Heart left ventricle (tissue), 16 donors: ENCODE data around the gene RCCD1. TPM values are rescaled to one million over a fixed set of nuclear protein-coding genes. Genes with fewer than 3 reads are reported as not detected.

Source experiments
- ATAC-seq, 4 donors: fragments of 200-7000 bp; cut with Tn5 transposase; one replicate each; pipeline ENCODE4 v1.9.1; 2020 to 2022; ENCODE audit warnings: moderate library complexity in 4 of 4, mild to moderate bottlenecking in 3 of 4, moderate number of reproducible peaks in 1 of 4
- DNase-seq, 5 donors: peaks; one replicate each; pipeline ENCODE4 v3.0.0-alpha.2; 2020
- H3K27ac ChIP-seq, 12 donors: fragments of 200-600 bp; sonication (generic) in 4 of 12; one replicate each; pipeline versions ENCODE4 v1.5.0 to v1.8.0; 2016 to 2022; ENCODE audit warnings: mild to moderate bottlenecking in 2 of 12
- H3K27me3 ChIP-seq, 9 donors: fragments of 200-600 bp; sonication (generic) in 2 of 9; one replicate each; pipeline versions ENCODE4 v1.5.1 to v1.8.0; 2016 to 2022; ENCODE audit warnings: mild to moderate bottlenecking in 3 of 9
- H3K36me3 ChIP-seq, 9 donors: fragments of 200-600 bp; sonication (generic) in 2 of 9; one replicate each; pipeline versions ENCODE4 v1.5.0 to v1.8.0; 2018 to 2022; ENCODE audit warnings: mild to moderate bottlenecking in 2 of 9
- H3K4me1 ChIP-seq, 12 donors: fragments of 200-600 bp; sonication (generic) in 4 of 12; one replicate each; pipeline versions ENCODE4 v1.5.0 to v1.8.0; 2016 to 2022; ENCODE audit warnings: mild to moderate bottlenecking in 3 of 12
- H3K4me3 ChIP-seq, 12 donors: fragments of 200-600 bp; sonication (generic) in 4 of 12; one replicate each; pipeline versions ENCODE4 v1.5.0 to v1.8.0; 2017 to 2022; ENCODE audit warnings: mild to moderate bottlenecking in 9 of 12, moderate library complexity in 4 of 12
- H3K9me3 ChIP-seq, 12 donors: fragments of 200-600 bp; sonication (generic) in 4 of 12; one replicate each; pipeline versions ENCODE4 v1.5.0 to v1.8.0; 2016 to 2022; ENCODE audit warnings: mild to moderate bottlenecking in 1 of 12
- CTCF ChIP-seq, 12 donors: fragments of 200-600 bp; sonication (generic) in 4 of 12; IDR thresholded peaks; one replicate each; pipeline versions ENCODE4 v1.5.0 to v1.8.0; 2018 to 2022; ENCODE audit warnings: antibody characterized with exemption in 12 of 12, mild to moderate bottlenecking in 5 of 12
- POLR2A ChIP-seq, 2 donors: fragments of 450-650 bp; IDR thresholded peaks; one replicate each; pipeline ENCODE4 v1.6.1; 2017; ENCODE audit warnings: antibody characterized with exemption in 2 of 2, mild to moderate bottlenecking in 2 of 2, moderate library complexity in 2 of 2
- WGBS, 4 donors: extraction: QIAGEN DNeasy Blood & Tissue Kit in 2 of 4; methylation state at CpG; one replicate each; pipeline versions ENCODE4 v1.1.5 to v1.1.7; 2013 to 2018; 5-methylcytosine and 5-hydroxymethylcytosine counted together
- intact Hi-C, 10 donors: fragments of 100-400 bp; cut with DNase I; formaldehyde crosslinking; loops; one replicate each; pipeline versions ENCODE4 v1.11.1 to v1.14.2; 2022
- polyA plus RNA-seq, 2 donors: library from polyadenylated mRNA; stranded (reverse); fragments of 200-250 nt; gene quantifications; one replicate each; pipeline ENCODE4 v1.2.3, GENCODE V29; 2013
- total RNA-seq, 9 donors: library from RNA; depleted of rRNA in 2 of 9; stranded (reverse); fragments of >200 nt in 2 of 9; fragmentation: NEBNext Ultra II Directional in 3 of 9; extraction: Animal tissue kit (Norgen Biotek cat#: 25700) in 3 of 9; gene quantifications; one replicate each; pipeline versions ENCODE4 v1.1.0 to v1.2.4, GENCODE V29; 2016 to 2023
- donor health status: ischemic (EF 13 %, LVEDD 7.1; RV severe dilation, severe dysfunction).
- donor health status: healthy with polysubstance abuse.
- donor health status: DM: no; HTN: yes; CAD: no.
- donor health status: DM: no; HTN: no; CAD: no.
- donor health status: ischemic (EF 25% LVEDD 6.9; RV normal size, moderate dysfunction).
- donor health status: ischemic (EF 25% LVEDD 5.7; RV mildly dilated, moderate dysfunction).
- donor health status: healthy.
- donor health status: DM: yes; HTN: yes; CAD: no.
- donor health status: ischemic (EF 35%, LVEDD 5.7; RV mildly dilated, moderate dysfunction).
- donor health status: nonischemic (EF 11% LVEDD 7.7; RV severe dilation, severe dysfunction).
- donor health status: DM: yes; HTN: yes; CAD: no.
- donor health status: PGD.
- donor health status: ischemic (EF 29% LVEDD 5.4; RV normal size, mild dysfunction).
- donor health status: nonischemic (EF 23%, LVEDD 6.1; RV moderate dilation, normal function).

Gene RCCD1
- total and polyA plus RNA-seq, 11 donors = 5.4 to 11.1 (median 6.9) TPM

GRCh38 chr15:90960298-90961091 is 5.8 kb downstream of the RCCD1 start:
- Histone ChIP-seq H3K27me3 (no peaks in the 10 kb centered on the region), H3K36me3 (peaks cover 0 to 55% (median 38%) of the 10 kb centered on the region in 9 donors), H3K4me1 (peaks cover 0 to 44% (median 25%) of the 10 kb centered on the region in 12 donors), H3K9me3 (no peaks in the 10 kb centered on the region), H3K27ac (peak overlapping the region in 7 of 12 donors; percentile 14 to 69 (median 40)), H3K4me3 (no peak overlapping the region)
- WGBS, 4 donors = 72 to 77% (median 74%) methylated on average over 20 of the region's 20 CpGs
- TF ChIP-seq CTCF (IDR thresholded peaks at IDR 0.05) = no peak
- TF ChIP-seq POLR2A (IDR thresholded peaks at IDR 0.05) = no peak
- intact Hi-C loops = loop anchor here in 1 of 10 donors (5.0 kb wide), 1 partner anchor 87 kb away; no protein-coding TSS in a partner anchor
- DNase-seq (no peak), ATAC-seq (peak in 2 of 4 donors; percentile 1 to 11)

GRCh38 chr15:90962021-90962420 is 7.3 kb downstream of the RCCD1 start:
- TF ChIP-seq CTCF (IDR thresholded peaks at IDR 0.05) (no peak), POLR2A (IDR thresholded peaks at IDR 0.05) (no peak)
- peaks cover 0 to 70% (median 49%) of the 10 kb centered on the region in 9 donors for H3K36me3 ChIP-seq
- intact Hi-C loops = loop anchor here in 1 of 10 donors (5.0 kb wide), 1 partner anchor 85 kb away; no protein-coding TSS in a partner anchor
- H3K9me3 ChIP-seq = no peaks in the 10 kb centered on the region
- peaks cover 0 to 32% (median 16%) of the 10 kb centered on the region in 12 donors for H3K4me1 ChIP-seq
- no peak overlapping the region for H3K4me3 ChIP-seq
- WGBS, 4 donors = 86 to 89% (median 88%) methylated on average over 4 of the region's 4 CpGs
- no peaks in the 10 kb centered on the region for H3K27me3 ChIP-seq
- DNase-seq (no peak), ATAC-seq (no peak)
- H3K27ac ChIP-seq = no peak overlapping the region

GRCh38 chr15:90966262-90966661 is 11.6 kb downstream of the RCCD1 start:
- 80 to 89% (median 86%) methylated on average over 9 of the region's 9 CpGs for WGBS, 4 donors
- TF ChIP-seq POLR2A (IDR thresholded peaks at IDR 0.05) = no peak
- no peak for TF ChIP-seq CTCF (IDR thresholded peaks at IDR 0.05)
- Histone ChIP-seq H3K4me1 (peaks cover 0 to 2% (median 0%) of the 10 kb centered on the region in 12 donors), H3K27me3 (no peaks in the 10 kb centered on the region), H3K36me3 (peaks cover 0 to 81% (median 48%) of the 10 kb centered on the region in 9 donors), H3K9me3 (no peaks in the 10 kb centered on the region), H3K27ac (no peak overlapping the region), H3K4me3 (no peak overlapping the region)
- intact Hi-C loops = no loop called here
- ATAC-seq (no peak), DNase-seq (no peak)

- peaks cover 0 to 72% (median 39%) of the 10 kb centered on the region in 9 donors for H3K36me3 ChIP-seq
- no peak overlapping the region for H3K27ac ChIP-seq
- TF ChIP-seq POLR2A (IDR thresholded peaks at IDR 0.05) = no peak
- TF ChIP-seq CTCF (IDR thresholded peaks at IDR 0.05) = no peak
- no peak overlapping the region for H3K4me3 ChIP-seq
- 83 to 96% (median 94%) methylated on average over 5 of the region's 5 CpGs for WGBS, 4 donors
- no peaks in the 10 kb centered on the region for H3K9me3 ChIP-seq
- no peaks in the 10 kb centered on the region for H3K27me3 ChIP-seq
- no peaks in the 10 kb centered on the region for H3K4me1 ChIP-seq
- ATAC-seq (no peak), DNase-seq (no peak)
- intact Hi-C loops = no loop called here
These were observed 12.5 kb downstream of the RCCD1 start for GRCh38 chr15:90967206-90967605.
